ENCODE measurements around the gene LRP5.

LRP5 gene

DNA sequence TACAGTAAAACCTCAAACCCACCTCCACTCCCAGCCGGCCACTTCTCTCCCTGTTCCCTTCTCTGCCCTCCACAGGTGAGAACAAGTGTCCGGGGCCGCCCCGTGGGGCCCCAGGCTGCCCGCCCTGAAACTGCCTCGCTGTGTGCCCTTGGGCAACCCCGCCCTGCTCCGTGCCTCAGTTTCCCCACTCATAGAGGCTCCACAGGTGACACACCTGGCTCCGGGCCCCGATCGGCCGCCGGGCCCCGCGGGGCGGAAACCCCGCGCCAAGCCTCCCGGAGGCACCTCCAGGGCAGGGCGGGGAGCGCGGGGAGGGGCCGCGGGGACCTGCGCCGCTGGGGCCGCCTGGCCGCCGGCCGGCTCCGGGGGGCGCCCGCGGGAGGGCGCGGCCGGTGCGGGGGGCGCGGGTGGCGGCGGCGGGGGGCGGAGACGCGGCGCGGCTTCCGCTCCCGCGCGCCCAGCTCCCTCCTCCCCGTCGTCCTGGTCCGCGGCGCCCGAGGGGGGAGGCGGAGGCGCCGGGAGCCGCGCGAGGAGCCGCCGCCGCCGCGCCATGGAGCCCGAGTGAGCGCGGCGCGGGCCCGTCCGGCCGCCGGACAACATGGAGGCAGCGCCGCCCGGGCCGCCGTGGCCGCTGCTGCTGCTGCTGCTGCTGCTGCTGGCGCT lies at the start of gene LRP5:
TSS of gene LRP5 (plus strand) at position 475 of the 663 bp plus-strand sequence. CDS start at position 599, 124 bp downstream.
- DNase-seq: no peak

GRCh38 chr11:68263444-68264035 lies 48.9 kb upstream of the LRP5 start:
- DNase-seq: no peak

DNA sequence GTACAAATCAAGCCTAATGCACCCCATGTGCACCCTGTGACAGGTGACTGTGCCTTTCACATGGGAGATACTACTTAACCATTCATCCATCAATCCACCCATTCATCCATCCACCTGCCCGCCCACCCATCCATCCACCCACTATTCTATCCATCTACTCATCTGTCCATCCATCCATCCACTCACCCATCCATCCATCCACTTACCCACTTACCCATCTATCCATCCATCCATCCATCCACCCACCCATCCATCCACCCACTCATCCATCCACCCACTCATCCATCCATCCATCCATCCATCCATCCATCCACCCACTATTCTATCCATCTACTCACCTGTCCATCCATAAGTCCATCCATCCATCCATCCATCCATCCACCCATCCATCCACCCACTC lies 48.1 kb upstream of the LRP5 start:
- DNase-seq: no peak

GRCh38 chr11:68264741-68265540 lies 47.5 kb upstream of the LRP5 start:
- no peak for DNase-seq

GRCh38 chr11:68266121-68266891 lies 46.1 kb upstream of the LRP5 start:
- DNase-seq: no peak

GRCh38 chr11:68266936-68267880 lies 45.2 kb upstream of the LRP5 start:
- DNase-seq: no peak

DNA sequence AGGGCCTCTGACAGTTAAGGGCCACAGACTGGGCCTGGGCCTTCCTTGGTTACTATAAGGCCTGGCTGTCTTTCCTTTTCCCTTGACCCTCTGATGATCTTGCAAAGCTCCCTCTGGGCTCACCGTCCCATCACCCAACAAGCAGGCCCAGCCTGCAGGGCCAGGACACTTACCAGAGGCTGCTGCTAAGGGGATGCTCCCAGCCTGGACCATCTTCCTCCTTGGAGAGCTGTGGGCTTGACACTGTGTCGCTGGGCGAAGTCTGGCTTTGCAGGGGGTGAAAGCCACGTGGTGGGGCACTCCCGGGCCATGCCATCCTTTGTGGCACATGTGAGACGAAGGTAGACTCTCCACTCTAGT lies 44.5 kb upstream of the LRP5 start:
- no peak for DNase-seq

GRCh38 chr11:68269414-68270081 lies 42.8 kb upstream of the LRP5 start:
- DNase-seq: no peak

GRCh38 chr11:68270196-68271022 lies 42.0 kb upstream of the LRP5 start:
- DNase-seq: no peak

GRCh38 chr11:68271023-68271780 lies 41.2 kb upstream of the LRP5 start:
- DNase-seq: peak; percentile 75

- peak; percentile 97 for DNase-seq
Measured at GRCh38 chr11:68271781-68272608, 40.4 kb upstream of the LRP5 start, which contains the start of gene C11orf24. Gene C11orf24 (minus strand): TSS chr11:68271973. CDS start chr11:68263767, 8,206 bp downstream.

DNA sequence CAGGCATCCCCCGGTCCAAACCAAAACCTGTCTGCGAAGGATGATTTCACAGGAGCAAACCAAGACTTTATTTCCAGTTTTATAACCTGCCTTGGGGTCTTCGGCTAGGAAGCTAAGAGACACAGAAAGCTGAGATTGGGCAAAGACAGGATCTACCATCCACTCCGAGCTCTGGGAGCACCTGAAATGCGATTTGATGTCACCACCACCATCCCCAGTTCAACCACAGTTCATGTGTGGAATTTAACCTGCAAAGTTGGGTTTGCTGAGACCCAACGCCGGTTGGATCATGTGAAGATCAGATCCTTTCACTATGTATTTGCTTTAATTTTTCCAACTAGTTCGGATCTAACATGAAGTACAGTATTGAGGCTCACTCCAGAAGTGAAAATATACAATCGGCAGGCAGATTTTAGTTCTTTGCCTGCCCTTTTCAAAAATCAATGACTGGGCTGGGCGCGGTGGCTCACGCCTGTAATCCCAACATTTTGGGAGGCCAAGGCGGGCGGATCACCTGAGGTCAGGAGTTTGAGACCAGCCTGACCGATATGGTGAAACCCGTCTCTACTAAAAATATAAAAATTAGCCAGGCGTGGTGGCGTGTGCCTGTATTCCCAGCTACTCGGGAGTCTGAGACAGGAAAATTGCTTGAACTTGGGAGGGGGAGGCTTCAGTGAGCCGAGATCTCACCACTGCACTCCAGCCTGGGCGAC lies 39.2 kb upstream of the LRP5 start:
- no peak for DNase-seq

DNA sequence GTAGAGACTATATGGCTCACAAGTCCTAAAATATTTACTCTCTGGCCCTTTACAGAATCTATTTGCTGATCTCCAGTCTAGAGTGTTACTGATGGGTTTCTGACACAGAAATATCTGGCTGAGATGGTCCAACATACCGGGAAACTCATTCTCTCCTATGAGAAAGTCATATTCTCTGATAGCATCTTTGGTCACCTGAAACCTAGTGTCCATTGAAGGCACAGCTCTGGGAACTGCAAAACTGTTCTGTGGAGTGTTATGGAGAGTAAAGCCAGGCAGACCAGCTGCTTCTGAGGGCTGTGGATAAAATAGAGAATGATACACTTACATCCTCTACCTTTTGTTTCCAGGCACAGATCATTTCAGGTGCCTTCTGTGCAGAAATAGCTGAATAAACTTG lies 38.1 kb upstream of the LRP5 start:
- DNase-seq: no peak

- no peak for DNase-seq
Measured at GRCh38 chr11:68275721-68276507, 36.5 kb upstream of the LRP5 start.

GRCh38 chr11:68276861-68277260 lies 35.5 kb upstream of the LRP5 start:
- DNase-seq: no peak

- no peak for DNase-seq
Measured at GRCh38 chr11:68279676-68280075, 32.7 kb upstream of the LRP5 start.

Data from activated CD4-positive, alpha-beta T cell treated with anti-CD3 and anti-CD28 coated beads, Interleukin-2, Interleukin-6, amounts not matched to agents 100 ng/mL and 50 ng/mL, durations not matched to agents 16 hours and 8 hours (primary cell).